ENCODE measurements around the gene TAPBPL. TPM values are rescaled to one million over a fixed set of nuclear protein-coding genes. Genes with fewer than 3 reads are reported as not detected.
A peak's percentile ranks its signal among the peaks of the same experiment; 100 is the strongest.
"Not testable (repeated sequence)": the region's sequence is repeated elsewhere in the genome, so short reads cannot be mapped to it uniquely, and the experiment has no call there.

Gene TAPBPL
- total and polyA plus RNA-seq, 10 donors = 15.0 to 50.1 (median 39.0) TPM

DNA sequence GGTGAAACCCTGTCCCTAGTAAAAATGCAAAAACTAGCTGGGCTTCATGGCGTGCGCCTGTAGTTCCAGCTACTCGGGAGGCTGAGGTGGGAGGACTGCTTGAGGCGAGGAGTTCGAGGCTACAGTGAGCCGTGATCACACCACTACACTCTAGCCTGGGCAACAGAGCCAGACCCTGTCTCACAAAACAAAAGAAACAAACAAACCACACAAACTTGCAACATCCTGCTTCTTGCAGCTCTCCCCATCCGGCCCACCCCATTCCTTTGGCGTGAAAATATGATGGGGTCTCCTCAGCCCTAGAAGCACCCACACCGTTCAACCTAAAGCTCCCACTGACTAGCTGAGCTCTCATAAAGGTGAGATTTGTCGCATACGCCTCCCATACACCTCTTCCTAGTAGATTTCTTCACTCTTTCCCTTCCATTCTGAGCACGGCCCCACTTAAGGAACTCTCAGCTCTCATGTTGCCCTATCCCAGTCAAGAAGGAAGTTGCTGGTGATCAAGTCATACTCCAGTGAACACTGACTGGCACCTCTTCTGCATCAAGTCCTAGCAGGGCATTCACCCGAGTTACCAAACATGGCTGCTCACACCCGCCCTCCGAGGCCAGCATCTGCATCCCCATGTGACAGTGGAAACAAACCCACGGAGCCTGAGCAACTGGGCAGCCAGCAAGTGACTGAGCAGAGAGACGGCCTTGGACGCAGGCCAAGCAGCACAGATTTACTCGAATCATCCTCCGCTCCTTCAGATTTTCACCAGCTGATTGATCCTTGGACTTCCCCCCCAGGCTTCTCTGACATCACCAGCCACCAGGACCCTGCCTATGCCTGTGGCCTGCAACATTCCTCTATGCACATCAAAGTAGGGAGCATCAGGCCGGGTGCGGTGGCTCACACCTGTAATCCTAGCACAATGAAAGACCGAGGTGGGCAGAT lies 26.0 kb upstream of the TAPBPL start:
- peak; percentile 85 for DNase-seq
- Histone ChIP-seq H3K36me3 (no peaks in the 10 kb centered on the region), H3K27me3 (replicated peaks in 1 of 7) (no peaks in the 10 kb centered on the region), H3K9me3 (no peaks in the 10 kb centered on the region), H3K27ac (peak overlapping the region; percentile 49 to 88 (median 82)), H3K4me3 (peak overlapping the region in 1 of 8 donors; percentile 45), H3K4me1 (peaks cover 14 to 74% (median 50%) of the 10 kb centered on the region in 6 donors)
- intact Hi-C loops (cut with DNase I; ENCODE audit: low total_unique reads) = loop anchor here (5.0 kb wide), 1 partner anchor 36 kb away; no protein-coding TSS in a partner anchor
- TF ChIP-seq POLR2AphosphoS5 (IDR thresholded peaks at IDR 0.05) (peak in 2 of 3 donors; percentile 21 to 51), CTCF (IDR thresholded peaks at IDR 0.05 in 8 of 11, conservative IDR thresholded peaks at IDR 0.05 in 3 of 11) (no peak), POLR2A (IDR thresholded peaks at IDR 0.05) (no peak)
- WGBS, 5 donors = 68 to 73% (median 70%) methylated on average over 23 of the region's 23 CpGs

DNA sequence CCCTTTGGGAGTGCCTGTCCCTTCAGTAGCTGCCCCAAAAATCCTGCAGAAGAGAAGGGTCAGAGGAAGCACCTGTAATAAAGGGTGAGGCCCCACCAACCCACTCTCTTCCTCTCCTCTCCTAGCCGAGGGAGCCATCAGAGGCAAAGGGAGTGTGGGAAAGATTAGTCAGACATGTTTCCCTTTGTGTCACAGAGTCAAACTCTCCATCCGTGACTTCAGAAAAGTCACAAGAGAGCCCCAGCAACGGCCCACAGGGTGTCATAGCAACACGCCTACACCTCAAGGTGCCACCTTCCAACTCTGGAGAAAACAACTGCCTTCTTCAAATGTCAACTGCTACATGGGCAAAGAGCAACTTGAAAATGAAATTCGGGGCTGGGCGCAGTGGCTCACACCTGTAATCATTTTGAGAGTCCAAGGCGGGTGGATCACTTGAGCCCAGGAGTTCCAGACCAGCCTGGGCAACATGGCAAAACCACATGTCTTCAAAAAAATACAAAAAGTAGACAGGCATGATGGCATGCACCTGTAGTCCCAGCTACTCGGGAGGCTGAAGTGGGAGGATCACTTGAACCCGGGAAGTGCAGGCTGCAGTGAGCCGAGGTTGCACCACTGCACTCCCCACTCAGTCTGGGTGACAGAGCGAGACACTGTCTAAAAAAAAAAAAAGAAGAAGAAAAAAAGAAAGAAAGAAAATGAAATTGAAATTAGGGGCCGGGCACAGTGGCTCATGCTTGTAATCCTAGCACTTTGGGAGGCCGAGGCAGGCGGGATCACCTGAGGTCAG lies 24.8 kb upstream of the TAPBPL start:
- Histone ChIP-seq H3K9me3 (no peaks in the 10 kb centered on the region), H3K27me3 (replicated peaks in 1 of 7) (no peaks in the 10 kb centered on the region), H3K4me3 (peak overlapping the region in 2 of 8 donors; percentile 13 to 45), H3K27ac (peak overlapping the region; percentile 49 to 88 (median 82)), H3K4me1 (peaks cover 22 to 86% (median 59%) of the 10 kb centered on the region in 6 donors), H3K36me3 (no peaks in the 10 kb centered on the region)
- TF ChIP-seq POLR2AphosphoS5 (IDR thresholded peaks at IDR 0.05) = peak in 2 of 3 donors; percentile 26 to 54
- no peak for TF ChIP-seq POLR2A (IDR thresholded peaks at IDR 0.05)
- TF ChIP-seq CTCF (IDR thresholded peaks at IDR 0.05 in 8 of 11, conservative IDR thresholded peaks at IDR 0.05 in 3 of 11) = no peak
- WGBS, 5 donors = 41 to 58% (median 56%) methylated on average over 14 of the region's 14 CpGs
- peak; percentile 92 for DNase-seq
- intact Hi-C loops (cut with DNase I; ENCODE audit: low total_unique reads) = loop anchor here (5.0 kb wide), 1 partner anchor 35 kb away; no protein-coding TSS in a partner anchor

DNA sequence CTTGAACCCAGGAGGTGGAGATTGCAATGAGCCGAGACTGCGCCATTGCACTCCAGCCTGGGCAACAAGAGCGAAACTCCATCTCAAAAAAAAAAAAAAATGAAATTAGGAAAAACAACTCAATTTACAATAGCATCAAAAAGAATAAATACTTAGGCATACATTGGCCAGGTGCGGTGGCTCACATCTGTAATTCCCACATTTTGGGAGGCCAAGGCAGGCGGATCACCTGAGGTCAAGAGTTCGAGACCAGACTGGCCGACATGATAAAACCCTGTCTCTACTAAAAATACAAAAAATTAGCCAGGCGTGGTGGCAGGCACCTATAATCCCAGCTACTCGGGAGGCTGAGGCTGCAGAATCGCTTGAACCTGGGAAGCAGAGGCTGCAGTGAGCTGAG lies 24.0 kb upstream of the TAPBPL start:
- H3K36me3 ChIP-seq; H3K9me3 ChIP-seq; H3K27me3 ChIP-seq (replicated peaks in 1 of 7); DNase-seq: not testable (repeated sequence)
- intact Hi-C loops (cut with DNase I; ENCODE audit: low total_unique reads) = loop anchor here (5.0 kb wide), 1 partner anchor 35 kb away; no protein-coding TSS in a partner anchor
- WGBS, 5 donors = 67 to 87% (median 85%) methylated on average over 10 of the region's 10 CpGs
- Histone ChIP-seq H3K27ac (peak overlapping the region; percentile 49 to 88 (median 82)), H3K4me3 (peak overlapping the region in 2 of 8 donors; percentile 13 to 45), H3K4me1 (peaks cover 22 to 93% (median 64%) of the 10 kb centered on the region in 6 donors)

DNA sequence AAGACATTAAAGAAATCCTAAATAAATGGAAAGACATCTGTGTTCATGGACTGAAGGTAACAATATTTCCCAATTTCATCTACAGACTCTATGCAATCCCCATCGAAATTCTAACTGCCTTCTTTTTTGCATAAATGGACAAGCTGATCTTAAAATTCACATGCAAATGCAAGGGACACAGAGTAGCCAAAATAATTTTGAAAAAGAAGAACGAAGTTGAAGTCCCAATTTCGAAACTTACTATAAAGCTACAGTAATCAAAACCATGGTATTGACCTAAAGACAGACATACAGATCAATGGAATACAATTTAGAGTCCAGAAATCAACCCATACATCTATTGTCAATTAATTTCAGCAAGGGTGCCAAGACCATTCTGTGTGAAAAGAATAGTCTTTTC lies 23.5 kb upstream of the TAPBPL start:
- no peak overlapping the region for H3K4me3 ChIP-seq
- intact Hi-C loops (cut with DNase I; ENCODE audit: low total_unique reads) = loop anchor here (5.0 kb wide), 1 partner anchor 34 kb away; no protein-coding TSS in a partner anchor
- TF ChIP-seq POLR2A (IDR thresholded peaks at IDR 0.05) (no peak), CTCF (IDR thresholded peaks at IDR 0.05 in 8 of 11, conservative IDR thresholded peaks at IDR 0.05 in 3 of 11) (no peak), POLR2AphosphoS5 (IDR thresholded peaks at IDR 0.05) (no peak)
- peaks cover 24 to 93% (median 67%) of the 10 kb centered on the region in 6 donors for H3K4me1 ChIP-seq
- 50 to 73% (median 64%) methylated on average over 3 of the region's 3 CpGs for WGBS, 5 donors
- DNase-seq = no peak
- H3K9me3 ChIP-seq = no peaks in the 10 kb centered on the region
- no peaks in the 10 kb centered on the region for H3K27me3 ChIP-seq (replicated peaks in 1 of 7)
- peak overlapping the region in 7 of 8 donors; percentile 37 to 88 (median 82) for H3K27ac ChIP-seq
- no peaks in the 10 kb centered on the region for H3K36me3 ChIP-seq
